H9 (cell line): ENCODE data around the gene EFCAB10. TPM values are rescaled to one million over a fixed set of nuclear protein-coding genes. Genes with fewer than 3 reads are reported as not detected.

Experiments
- DNase-seq: peaks from one replicate; pipeline ENCODE4 v3.0.0-alpha.2; 2017
- H2AFZ ChIP-seq: one replicate; pipeline ENCODE4 v1.6.1; 2013; ENCODE audit warnings: mild to moderate bottlenecking, low read length, control low read depth, moderate library complexity
- H2AK5ac ChIP-seq: 2 replicates; pipeline ENCODE4 v1.6.1; 2013; ENCODE audit warnings: low read length, control low read depth, mixed read lengths; ENCODE audit not compliant: insufficient read length
- H2BK120ac ChIP-seq: one replicate; pipeline ENCODE4 v1.6.1; 2013; ENCODE audit warnings: low read depth, mild to moderate bottlenecking, low read length, control low read depth, inconsistent platforms; ENCODE audit not compliant: poor library complexity, severe bottlenecking
- H2BK12ac ChIP-seq: 2 replicates; pipeline ENCODE4 v1.6.1; 2013; ENCODE audit warnings: low read length, control low read depth, mixed read lengths, low read depth; ENCODE audit not compliant: insufficient read length
- H2BK15ac ChIP-seq: 2 replicates; pipeline ENCODE4 v1.6.1; 2013; ENCODE audit warnings: low read depth, low read length, control low read depth
- H2BK20ac ChIP-seq: one replicate; pipeline ENCODE4 v1.6.1; 2013; ENCODE audit warnings: low read depth, mild to moderate bottlenecking, low read length, control low read depth, inconsistent platforms; ENCODE audit not compliant: poor library complexity, severe bottlenecking
- H2BK5ac ChIP-seq: 2 replicates; pipeline ENCODE4 v1.6.1; 2013; ENCODE audit warnings: low read length, control low read depth, mixed read lengths; ENCODE audit not compliant: insufficient read length
- H3K14ac ChIP-seq: 2 replicates; pipeline ENCODE4 v1.6.1; 2013; ENCODE audit warnings: low read length, control low read depth; ENCODE audit not compliant: insufficient read depth
- H3K18ac ChIP-seq: 2 replicates; pipeline ENCODE4 v1.6.1; 2013; ENCODE audit warnings: low read depth, mild to moderate bottlenecking, mixed read lengths, low read length, control low read depth; ENCODE audit not compliant: insufficient read length
- H3K23ac ChIP-seq: 2 replicates; pipeline ENCODE4 v1.6.1; 2013; ENCODE audit warnings: low read length, control low read depth, mixed read lengths, low read depth; ENCODE audit not compliant: insufficient read length
- H3K23me2 ChIP-seq: 2 replicates; pipeline ENCODE4 v1.6.1; 2013; ENCODE audit warnings: low read depth, mild to moderate bottlenecking, mixed read lengths, low read length, control low read depth; ENCODE audit not compliant: insufficient read length, poor library complexity, severe bottlenecking
- H3K27ac ChIP-seq: 2 replicates; pipeline ENCODE4 v1.5.1; 2013; ENCODE audit warnings: low read length, control low read depth, mixed read lengths, low read depth; ENCODE audit not compliant: insufficient read length
- H3K27me3 ChIP-seq: 2 replicates; pipeline ENCODE4 v1.6.1; 2013; ENCODE audit warnings: low read length, control low read depth, inconsistent platforms; ENCODE audit not compliant: insufficient read depth
- H3K4ac ChIP-seq: 2 replicates; pipeline ENCODE4 v1.6.1; 2013; ENCODE audit warnings: low read depth, mild to moderate bottlenecking, control low read depth, inconsistent platforms, low read length, moderate library complexity
- H3K4me1 ChIP-seq: 2 replicates; pipeline ENCODE4 v1.6.1; 2013; ENCODE audit warnings: low read length, control low read depth, inconsistent platforms; ENCODE audit not compliant: insufficient read depth
- H3K4me2 ChIP-seq: 2 replicates; pipeline ENCODE4 v1.6.1; 2013; ENCODE audit warnings: low read length, control low read depth, mixed read lengths; ENCODE audit not compliant: insufficient read length, insufficient read depth
- H3K56ac ChIP-seq: 2 replicates; pipeline ENCODE4 v1.6.1; 2013; ENCODE audit warnings: low read depth, mild to moderate bottlenecking, mixed read lengths, low read length, control low read depth; ENCODE audit not compliant: insufficient read length
- H3K79me1 ChIP-seq: 2 replicates; pipeline ENCODE4 v1.6.1; 2013; ENCODE audit warnings: low read depth, mild to moderate bottlenecking, moderate library complexity, low read length, control low read depth, inconsistent platforms; ENCODE audit not compliant: insufficient read depth, poor library complexity, severe bottlenecking
- H3K79me2 ChIP-seq: 2 replicates; pipeline ENCODE4 v1.6.1; 2013; ENCODE audit warnings: low read length, control low read depth, inconsistent platforms; ENCODE audit not compliant: insufficient read depth
- H3K9ac ChIP-seq: 2 replicates; pipeline ENCODE4 v1.6.1; 2013; ENCODE audit warnings: low read length, control low read depth, mixed read lengths; ENCODE audit not compliant: insufficient read length; ENCODE audit errors: extremely low read depth
- H3K9me3 ChIP-seq: one replicate; pipeline ENCODE4 v1.6.1; 2013; ENCODE audit warnings: low read depth, low read length, inconsistent platforms; ENCODE audit not compliant: control insufficient read depth
- H3T11ph ChIP-seq: one replicate; pipeline ENCODE4 v1.6.1; 2013; ENCODE audit warnings: mild to moderate bottlenecking, low read length, control low read depth, inconsistent platforms
- H4K20me1 ChIP-seq: one replicate; pipeline ENCODE4 v1.6.1; 2013; ENCODE audit not compliant: control insufficient read depth, insufficient read length, insufficient read depth
- H4K5ac ChIP-seq: 2 replicates; pipeline ENCODE4 v1.6.1; 2013; ENCODE audit warnings: low read depth, mild to moderate bottlenecking, mixed read lengths, low read length, control low read depth; ENCODE audit not compliant: insufficient read length
- H4K8ac ChIP-seq: replicated peaks from 2 replicates; pipeline ENCODE4 v1.6.1; 2013; ENCODE audit warnings: low read length, control low read depth, mixed read lengths, low read depth; ENCODE audit not compliant: insufficient read length
- H4K91ac ChIP-seq: 2 replicates; pipeline ENCODE4 v1.6.1; 2013; ENCODE audit warnings: low read depth, mild to moderate bottlenecking, moderate library complexity, mixed read lengths, low read length, control low read depth; ENCODE audit not compliant: insufficient read length
- H3K27ac Mint-ChIP-seq, 3 experiments: 2 replicates in 2 of 3; 3 replicates in 1 of 3; pipeline ENCODE4 v1.8.0; 2020 to 2021; ENCODE audit warnings: mixed read lengths in 3 of 3, mild to moderate bottlenecking in 1 of 3, moderate library complexity in 1 of 3
- H3K27me3 Mint-ChIP-seq: 2 replicates; pipeline ENCODE4 v1.8.0; 2021; ENCODE audit warnings: low read depth, mild to moderate bottlenecking, moderate library complexity, mixed read lengths
- H3K36me3 Mint-ChIP-seq, 3 experiments: 2 replicates in 2 of 3; 3 replicates in 1 of 3; pipeline ENCODE4 v1.8.0; 2020 to 2021; ENCODE audit warnings: low read depth in 3 of 3, mixed read lengths in 3 of 3; ENCODE audit not compliant: insufficient read depth in 1 of 3
- H3K4me1 Mint-ChIP-seq, 2 experiments: 2 replicates each; pipeline ENCODE4 v1.8.0; 2020; ENCODE audit warnings: mixed read lengths in 2 of 2
- H3K4me3 Mint-ChIP-seq, 2 experiments: 2 replicates in 1 of 2; 3 replicates in 1 of 2; pipeline ENCODE4 v1.8.0; 2020 to 2021; ENCODE audit warnings: mild to moderate bottlenecking in 2 of 2, mixed read lengths in 2 of 2, moderate library complexity in 1 of 2
- H3K9me3 Mint-ChIP-seq, 2 experiments: 2 replicates in 1 of 2; 3 replicates in 1 of 2; pipeline ENCODE4 v1.8.0; 2020; ENCODE audit warnings: mild to moderate bottlenecking in 2 of 2, mixed read lengths in 2 of 2, moderate library complexity in 1 of 2
- CTCF ChIP-seq: fragments of 200-600 bp; sonication (generic); conservative IDR thresholded peaks from 3 replicates; pipeline ENCODE4 v1.8.0; 2021; ENCODE audit warnings: antibody characterized with exemption, mild to moderate bottlenecking
- whole genome bisulfite sequencing: extraction: QIAGEN DNeasy Blood & Tissue Kit; methylation state at CpG from one replicate; pipeline ENCODE4 v1.1.7; 2013; ENCODE audit warnings: missing lambda C conversion rate, low lambda C conversion rate, mixed read lengths; ENCODE audit not compliant: insufficient read length; ENCODE audit errors: extremely low coverage; 5-methylcytosine and 5-hydroxymethylcytosine counted together
- total RNA-seq: library from RNA; stranded (reverse); gene quantifications from 2 replicates; pipeline ENCODE4 v1.2.1, GENCODE V29; 2021

Gene EFCAB10
- total RNA-seq, 1 experiment from 2014 or later = 1.5 TPM

DNA sequence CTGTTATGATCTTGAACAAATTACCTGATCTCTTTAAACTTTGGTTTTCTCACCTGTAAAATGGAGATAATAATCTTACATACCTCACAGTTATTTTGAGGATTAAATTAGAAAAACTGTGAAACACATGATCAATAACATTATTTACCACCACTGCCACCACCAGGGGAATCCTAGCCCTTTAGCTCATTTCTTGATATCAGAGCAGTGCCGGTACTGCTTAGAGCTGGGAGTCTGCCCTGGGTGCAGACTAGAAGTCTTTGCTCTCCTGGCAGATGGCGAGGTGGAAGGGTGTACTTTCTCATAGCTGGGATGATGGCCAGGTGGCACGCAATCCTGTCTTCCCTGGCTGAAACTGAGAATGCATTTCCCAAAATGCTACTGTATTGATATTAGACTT is 12.7 kb upstream of the EFCAB10 start:
- Mint-ChIP-seq H3K9me3 (no peaks in the 10 kb centered on the region), H3K27ac (peak overlapping the region in 1 of 3 experiments; percentile 29; a peak in 1 of 7 replicates), H3K27me3 (no peaks in the 10 kb centered on the region), H3K4me3 (no peak overlapping the region), H3K36me3 (no peaks in the 10 kb centered on the region), H3K4me1 (peaks cover 16 to 18% of the 10 kb centered on the region in 2 experiments)
- H4K5ac ChIP-seq = no peak overlapping the region
- H3K79me1 ChIP-seq = no peaks in the 10 kb centered on the region
- H2BK5ac ChIP-seq = no peak overlapping the region
- no peak overlapping the region for H2AFZ ChIP-seq
- no peaks in the 10 kb centered on the region for H4K20me1 ChIP-seq
- H3K9ac ChIP-seq = no peak overlapping the region
- no peak overlapping the region for H4K91ac ChIP-seq
- no peaks in the 10 kb centered on the region for H3K9me3 ChIP-seq
- H4K8ac ChIP-seq = no peak overlapping the region
- no peak overlapping the region for H3K18ac ChIP-seq
- H2BK120ac ChIP-seq = no peak overlapping the region
- H3K4me1 ChIP-seq = peaks cover 6% of the 10 kb centered on the region; the same call in 1 of the 2 replicates
- H3K4me2 ChIP-seq = no peak overlapping the region
- H2BK12ac ChIP-seq = no peak overlapping the region
- H3K4ac ChIP-seq = no peak overlapping the region
- H3K27me3 ChIP-seq = no peaks in the 10 kb centered on the region
- H3K56ac ChIP-seq = no peak overlapping the region
- H3T11ph ChIP-seq = no peak overlapping the region
- TF ChIP-seq CTCF = peak; percentile 48; the same call in 2 of the 3 replicates
- no peak overlapping the region for H2AK5ac ChIP-seq
- no peaks in the 10 kb centered on the region for H3K79me2 ChIP-seq
- no peak overlapping the region for H2BK20ac ChIP-seq
- WGBS = no CpG with 5 or more reads among the region's 3 CpGs
- no peak overlapping the region for H2BK15ac ChIP-seq
- no peak for DNase-seq
- no peaks in the 10 kb centered on the region for H3K23me2 ChIP-seq
- no peak overlapping the region for H3K14ac ChIP-seq
- H3K23ac ChIP-seq = no peak overlapping the region
- H3K27ac ChIP-seq = no peak overlapping the region
